ENCODE data around the gene C10orf90.

GRCh38 chr10:126523071-126523470, 147.4 kb downstream of the C10orf90 start:
- TF ChIP-seq CTCF (IDR thresholded peaks at IDR 0.05) (no peak), POLR2A (IDR thresholded peaks at IDR 0.05) (no peak)
